Adrenal gland (tissue), 12 donors: ENCODE results near the gene KCNMB2. TPM values are rescaled to one million over a fixed set of nuclear protein-coding genes. Genes with fewer than 3 reads are reported as not detected.

ENCODE experiments used
- DNase-seq, 7 donors: peaks; one replicate each; pipeline ENCODE4 v3.0.0-alpha.2; 2019 to 2020
- H3K27ac ChIP-seq, 5 donors: fragments of 200-600 bp; sonication (generic) in 4 of 5; 1 replicate in 3 of 5; 2 replicates in 2 of 5; pipeline versions ENCODE4 v1.5.1 to v1.8.0; 2016 to 2020; ENCODE audit warnings: mild to moderate bottlenecking in 1 of 5
- H3K27me3 ChIP-seq: fragments of 200-600 bp; 2 replicates; pipeline ENCODE4 v1.8.0; 2021
- H3K36me3 ChIP-seq, 2 donors: fragments of 200-600 bp; replicated peaks in 1 of 2; 1 replicate in 1 of 2; 2 replicates in 1 of 2; pipeline versions ENCODE4 v1.5.1 to v1.8.0; 2018 to 2022
- H3K4me1 ChIP-seq, 2 donors: fragments of 200-600 bp; replicated peaks in 1 of 2; 1 replicate in 1 of 2; 2 replicates in 1 of 2; pipeline versions ENCODE4 v1.5.1 to v1.8.0; 2018 to 2021
- H3K4me3 ChIP-seq, 4 donors: fragments of 200-600 bp; sonication (generic) in 3 of 4; one replicate each; pipeline ENCODE4 v1.5.1; 2016 to 2018
- H3K9me3 ChIP-seq, 3 donors: fragments of 200-600 bp; sonication (generic) in 1 of 3; replicated peaks in 1 of 3; 1 replicate in 2 of 3; 2 replicates in 1 of 3; pipeline versions ENCODE4 v1.5.1 to v1.8.0; 2016 to 2021
- CTCF ChIP-seq, 6 experiments: fragments of 450-650 bp in 4 of 6; fragments of 200-600 bp in 2 of 6; sonication (generic) in 1 of 6; IDR thresholded peaks; 1 replicate in 5 of 6; 2 replicates in 1 of 6; pipeline versions ENCODE4 v1.5.1 to v1.8.0; 2016 to 2021; ENCODE audit warnings: antibody characterized with exemption in 6 of 6, mild to moderate bottlenecking in 2 of 6, moderate library complexity in 1 of 6
- POLR2A ChIP-seq, 2 donors: fragments of 450-650 bp; IDR thresholded peaks; one replicate each; pipeline ENCODE4 v1.6.1; 2017; ENCODE audit warnings: antibody characterized with exemption in 2 of 2, mild to moderate bottlenecking in 2 of 2, moderate library complexity in 1 of 2
- WGBS, 4 donors: extraction: QIAGEN DNeasy Blood & Tissue Kit in 2 of 4; methylation state at CpG; one replicate each; pipeline versions ENCODE4 v1.1.5 to v1.1.7; 2013 to 2017; 5-methylcytosine and 5-hydroxymethylcytosine counted together
- intact Hi-C, 2 donors: fragments of 100-400 bp; cut with DNase I; formaldehyde crosslinking; loops; one replicate each; pipeline versions ENCODE4 v1.14.1 to v1.15.0; 2022 to 2023
- polyA plus RNA-seq, 3 donors: library from polyadenylated mRNA; stranded (reverse); fragments of 200-250 nt in 2 of 3; fragments of 350-450 nt in 1 of 3; fragmentation: Illumina TruSeq in 1 of 3; extraction: RNeasy Lipid Tissue Mini Kit (QIAGEN cat#74804) in 1 of 3; gene quantifications; one replicate each; pipeline ENCODE4 v1.2.3, GENCODE V29; 2013 to 2014
- total RNA-seq, 9 donors: library from RNA; depleted of rRNA in 4 of 9; stranded (reverse); fragments of >200 nt in 4 of 9; fragments of 120-200 nt in 1 of 9; fragmentation: NEBNext Ultra II Directional in 1 of 9; extraction: Animal tissue kit (Norgen Biotek cat#: 25700) in 1 of 9; gene quantifications; one replicate each; pipeline versions ENCODE4 v1.1.0 to v1.2.4, GENCODE V29; 2013 to 2023
- donor health status: healthy with polysubstance abuse.
- donor health status: Bipolar disorder and iron deficiency.
- donor health status: DM: yes; HTN: yes; CAD: no.
- donor health status: DM: no; HTN: no; CAD: no.
- donor health status: DM: no; HTN: no; CAD: no.
- donor health status: DM: yes; HTN: yes; CAD: no.

The KCNMB2 gene
- total and polyA plus RNA-seq, 12 donors = 0.58 to 8.6 (median 2.9) TPM; not detected in 3

- Histone ChIP-seq H3K4me3 (no peak overlapping the region), H3K4me1 (no peaks in the 10 kb centered on the region), H3K27ac (no peak overlapping the region), H3K27me3 (no peaks in the 10 kb centered on the region), H3K36me3 (no peaks in the 10 kb centered on the region), H3K9me3 (no peaks in the 10 kb centered on the region)
- 85 to 95% (median 89%) methylated on average over 7 of the region's 7 CpGs for WGBS, 4 donors
- no peak for TF ChIP-seq POLR2A (IDR thresholded peaks at IDR 0.05)
- no peak for TF ChIP-seq CTCF (IDR thresholded peaks at IDR 0.05)
- no peak for DNase-seq
- intact Hi-C loops = no loop called here
These were observed 18.4 kb upstream of the KCNMB2 start for GRCh38 chr3:178517665-178518334.

GRCh38 chr3:178518660-178519396 lies 17.4 kb upstream of the KCNMB2 start:
- 40 to 45% (median 42%) methylated on average over 6 of the region's 6 CpGs for WGBS, 4 donors
- H3K9me3 ChIP-seq = no peaks in the 10 kb centered on the region
- TF ChIP-seq POLR2A (IDR thresholded peaks at IDR 0.05) = no peak
- no peak for TF ChIP-seq CTCF (IDR thresholded peaks at IDR 0.05)
- no peaks in the 10 kb centered on the region for H3K27me3 ChIP-seq
- H3K36me3 ChIP-seq = no peaks in the 10 kb centered on the region
- H3K27ac ChIP-seq = no peak overlapping the region
- no peak overlapping the region for H3K4me3 ChIP-seq
- H3K4me1 ChIP-seq = no peaks in the 10 kb centered on the region
- peak in 6 of 7 donors; percentile 14 to 62 (median 26) for DNase-seq
- intact Hi-C loops = no loop called here

- H3K4me1 ChIP-seq = no peaks in the 10 kb centered on the region
- intact Hi-C loops = no loop called here
- TF ChIP-seq CTCF (IDR thresholded peaks at IDR 0.05) (no peak), POLR2A (IDR thresholded peaks at IDR 0.05) (no peak)
- H3K27ac ChIP-seq = no peak overlapping the region
- no peaks in the 10 kb centered on the region for H3K27me3 ChIP-seq
- no peak for DNase-seq
- H3K4me3 ChIP-seq = no peak overlapping the region
- no peaks in the 10 kb centered on the region for H3K36me3 ChIP-seq
- H3K9me3 ChIP-seq = no peaks in the 10 kb centered on the region
- 91 to 94% (median 92%) methylated on average over 3 of the region's 3 CpGs for WGBS, 4 donors
These were observed 16.5 kb upstream of the KCNMB2 start for GRCh38 chr3:178519701-178520100.

- no peaks in the 10 kb centered on the region for H3K4me1 ChIP-seq
- no peak for DNase-seq
- no peaks in the 10 kb centered on the region for H3K27me3 ChIP-seq
- no peak overlapping the region for H3K27ac ChIP-seq
- WGBS, 4 donors = 74 to 84% (median 79%) methylated on average over 2 of the region's 2 CpGs
- H3K36me3 ChIP-seq = no peaks in the 10 kb centered on the region
- no peak overlapping the region for H3K4me3 ChIP-seq
- H3K9me3 ChIP-seq = no peaks in the 10 kb centered on the region
- intact Hi-C loops = no loop called here
- no peak for TF ChIP-seq POLR2A (IDR thresholded peaks at IDR 0.05)
- TF ChIP-seq CTCF (IDR thresholded peaks at IDR 0.05) = no peak
These were observed 15.8 kb upstream of the KCNMB2 start for GRCh38 chr3:178520451-178520850.
